HFF-Myc (cell line): Measurements from ENCODE around the gene PLXNB2.

ENCODE experiments used
- DNase-seq: peaks from one replicate; pipeline ENCODE4 v3.0.0-alpha.2; 2011; ENCODE audit warnings: low read depth; ENCODE audit errors: extremely low read depth
- H3K4me3 ChIP-seq: replicated peaks from 2 replicates; pipeline ENCODE4 v1.5.1; 2011; ENCODE audit warnings: low read depth, mild to moderate bottlenecking, control low read depth, low read length
- CTCF ChIP-seq: IDR thresholded peaks from 2 replicates; pipeline ENCODE4 v1.5.1; 2012; ENCODE audit warnings: mild to moderate bottlenecking, low read depth, low read length, control low read depth; ENCODE audit errors: missing control alignments

PLXNB2 gene

DNA sequence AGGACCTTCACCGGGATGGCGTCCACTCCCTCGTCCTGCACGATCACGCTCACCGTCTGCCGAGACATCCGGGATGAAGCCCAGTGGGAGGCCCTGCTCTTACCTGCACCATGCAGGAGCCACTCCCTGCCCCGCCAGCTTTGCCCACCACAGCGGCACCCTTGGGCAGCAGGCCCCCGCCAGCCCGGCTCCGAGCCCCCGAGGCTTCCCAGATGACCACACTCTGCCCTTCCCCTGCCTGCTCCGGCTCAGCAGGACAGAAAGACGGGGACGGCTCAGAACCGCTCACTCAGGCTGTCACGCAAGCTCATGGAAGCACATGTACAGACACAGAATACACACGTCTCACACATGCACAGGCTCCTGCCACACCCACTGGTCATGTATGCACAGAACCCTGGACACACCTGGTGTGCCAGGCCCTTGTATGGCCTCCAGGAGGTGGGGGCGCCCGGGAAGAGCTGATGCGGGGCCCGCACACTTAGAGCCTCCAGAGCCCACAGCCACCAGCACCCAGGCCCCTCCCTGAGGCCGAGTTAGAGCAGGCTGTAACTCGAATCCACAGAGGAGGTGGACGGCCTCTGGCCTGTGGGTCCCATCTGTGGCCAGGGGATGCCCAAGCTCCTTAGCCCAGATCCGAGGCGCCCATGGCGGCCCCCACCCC, 28.4 kb downstream of the PLXNB2 start:
- DNase-seq, result no peak
- H3K4me3 ChIP-seq, result no peak overlapping the region
- TF ChIP-seq CTCF, result no peak

- TF ChIP-seq CTCF, result no peak
- DNase-seq, result no peak
- no peak overlapping the region for H3K4me3 ChIP-seq
Measured at GRCh38 chr22:50278461-50278860, 29.0 kb downstream of the PLXNB2 start.

DNA sequence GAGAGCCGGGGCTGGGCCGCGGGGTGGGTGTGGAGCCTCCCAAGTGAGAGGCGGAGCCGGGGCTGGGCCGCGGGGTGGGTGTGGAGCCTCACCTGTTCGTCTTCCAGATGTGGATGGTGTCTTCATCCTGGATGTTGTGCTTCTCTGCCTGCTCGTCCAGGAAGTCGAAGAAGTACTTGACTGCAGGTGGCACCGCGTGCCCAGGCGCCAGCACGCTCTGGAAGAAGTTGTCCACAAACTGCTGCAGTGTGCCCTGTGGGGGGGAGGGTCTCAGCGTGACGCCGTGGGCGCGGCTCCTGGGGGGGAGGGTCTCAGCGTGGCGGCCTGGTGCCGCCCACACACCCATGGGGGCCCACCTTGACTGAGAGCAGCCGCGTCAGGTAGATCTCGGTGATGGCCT, 29.7 kb downstream of the PLXNB2 start:
- no peak for TF ChIP-seq CTCF
- no peak for DNase-seq
- no peak overlapping the region for H3K4me3 ChIP-seq

DNA sequence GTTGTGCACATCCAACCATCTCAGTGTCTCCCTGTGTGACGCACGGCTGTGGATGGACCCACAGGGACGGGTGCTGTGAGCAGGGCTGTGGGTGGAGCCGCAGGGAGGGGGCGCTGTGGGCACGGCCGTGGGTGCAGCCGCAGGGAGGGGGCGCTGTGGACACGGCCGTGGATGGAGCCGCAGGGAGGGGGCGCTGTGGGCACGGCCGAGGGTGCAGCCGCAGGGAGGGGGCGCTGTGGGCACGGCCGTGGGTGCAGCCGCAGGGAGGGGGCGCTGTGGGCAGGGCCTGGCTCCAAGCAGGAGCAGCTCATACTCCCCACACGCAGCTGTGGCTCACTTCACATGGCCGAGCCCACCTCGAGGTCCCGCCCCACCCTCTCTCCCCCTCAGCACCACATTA, 31.3 kb downstream of the PLXNB2 start:
- no peak overlapping the region for H3K4me3 ChIP-seq
- no peak for DNase-seq
- TF ChIP-seq CTCF, result peak; percentile 58

- no peak for DNase-seq
- H3K4me3 ChIP-seq, result no peak overlapping the region
- no peak for TF ChIP-seq CTCF
Measured at GRCh38 chr22:50275181-50276055, 32.0 kb downstream of the PLXNB2 start.

GRCh38 chr22:50274771-50275170, 32.7 kb downstream of the PLXNB2 start:
- no peak for DNase-seq
- TF ChIP-seq CTCF, result no peak
- H3K4me3 ChIP-seq, result no peak overlapping the region
